HepG2 (cell line): Measurements from ENCODE around the gene MED13L. TPM values are rescaled to one million over a fixed set of nuclear protein-coding genes. Genes with fewer than 3 reads are reported as not detected.

Experiments used
- ATAC-seq: fragments of 200-7000 bp; cut with Tn5 transposase; 3 replicates; pipeline ENCODE4 v1.9.1; 2020; ENCODE audit warnings: mild to moderate bottlenecking, moderate library complexity
- BruUV-seq: library from RNA; stranded (reverse); fragments of 400-500 nt; replicated peaks from 2 replicates; lab custom pipeline; 2021; lab: Mats Ljungman, UMichigan
- CTCF ChIA-PET: fragments of 300-600 bp; formaldehyde crosslinking; extraction: SDS; loops from one replicate; lab custom pipeline; 2021; ENCODE audit warnings: low total read pairs, inconsistent platforms, low intra/inter-chr PET ratio; lab: Yijun Ruan, JAX
- POLR2A ChIA-PET: fragments of 350-600 bp; sonication (Branson Sonifier 250); formaldehyde crosslinking; loops from one replicate; lab custom pipeline; 2020; ENCODE audit warnings: antibody characterized with exemption, inconsistent platforms; lab: Yijun Ruan, JAX
- DNase-seq: peaks from one replicate; pipeline ENCODE4 v3.0.0-alpha.2; 2015; ENCODE audit warnings: low spot score
- FAIRE-seq: peaks from 3 replicates; lab custom pipeline; 2011; peaks lifted over from hg19 to GRCh38; lab: Jason Lieb, UNC
- H2AFZ ChIP-seq: one replicate; pipeline ENCODE4 v1.6.1; 2011; ENCODE audit warnings: low read length, inconsistent platforms
- H3K27ac ChIP-seq: fragments of 300-600 bp; 3 replicates; pipeline ENCODE4 v1.8.0; 2011; ENCODE audit warnings: mixed run types, mild to moderate bottlenecking, mixed read lengths, low read length, inconsistent platforms; ENCODE audit not compliant: insufficient read depth; ENCODE audit errors: extremely low read length
- H3K27me3 ChIP-seq, 2 experiments: fragments of 200-600 bp in 1 of 2; 2 replicates in 1 of 2; 3 replicates in 1 of 2; pipeline versions ENCODE4 v1.6.0 to v1.8.0; 2011; ENCODE audit warnings: low read length in 2 of 2, mild to moderate bottlenecking in 2 of 2, moderate library complexity in 2 of 2, inconsistent platforms in 1 of 2; ENCODE audit not compliant: insufficient read depth in 2 of 2, control insufficient read depth in 1 of 2
- H3K36me3 ChIP-seq, 2 experiments: fragments of 200-600 bp in 1 of 2; replicated peaks in 1 of 2; 2 replicates in 1 of 2; 3 replicates in 1 of 2; pipeline versions ENCODE4 v1.5.1 to v1.8.0; 2011; ENCODE audit warnings: low read length in 2 of 2, inconsistent platforms in 1 of 2; ENCODE audit not compliant: insufficient read depth in 2 of 2, control insufficient read depth in 1 of 2
- H3K4me1 ChIP-seq: 2 replicates; pipeline ENCODE4 v1.5.1; 2012; ENCODE audit warnings: low read length, inconsistent platforms; ENCODE audit not compliant: insufficient read depth
- H3K4me2 ChIP-seq: 2 replicates; pipeline ENCODE4 v1.6.0; 2011; ENCODE audit warnings: low read depth, low read length, inconsistent platforms
- H3K4me3 ChIP-seq, 3 experiments: fragments of 200-600 bp in 1 of 3; sonication (generic), shearing (Covaris generic) in 1 of 3; replicated peaks in 1 of 3; 2 replicates each; pipeline ENCODE4 v1.5.1; 2011 to 2016; ENCODE audit warnings: low read length in 3 of 3, inconsistent platforms in 2 of 3, low read depth in 2 of 3, mild to moderate bottlenecking in 2 of 3, control low read depth in 1 of 3, mixed read lengths in 1 of 3; ENCODE audit not compliant: insufficient read depth in 1 of 3
- H3K79me2 ChIP-seq: one replicate; pipeline ENCODE4 v1.6.1; 2011; ENCODE audit warnings: low read length, inconsistent platforms; ENCODE audit not compliant: insufficient read depth
- H3K9ac ChIP-seq: 2 replicates; pipeline ENCODE4 v1.6.0; 2011; ENCODE audit warnings: mild to moderate bottlenecking, low read depth, low read length, inconsistent platforms; ENCODE audit not compliant: insufficient read depth
- H3K9me3 ChIP-seq: 2 replicates; pipeline ENCODE4 v1.5.1; 2012; ENCODE audit warnings: mild to moderate bottlenecking, low read length
- H4K20me1 ChIP-seq: 2 replicates; pipeline ENCODE4 v1.6.0; 2011; ENCODE audit warnings: inconsistent platforms, mild to moderate bottlenecking, low read length, moderate library complexity; ENCODE audit not compliant: insufficient read depth
- ATF4 ChIP-seq, 2 experiments: fragments of 450-650 bp in 1 of 2; sonication (generic) in 1 of 2; formaldehyde crosslinking; IDR thresholded peaks; 2 replicates each; pipeline versions ENCODE4 v1.5.0 to v1.8.0; 2020 to 2022; ENCODE audit warnings: mild to moderate bottlenecking in 1 of 2, missing genetic modification reagents in 1 of 2
- FIP1L1 ChIP-seq: fragments of 200-400 bp; formaldehyde crosslinking; IDR thresholded peaks from 2 replicates; pipeline ENCODE4 v1.6.1; 2018; ENCODE audit warnings: low read depth, mild to moderate bottlenecking, low read length, moderate library complexity, borderline replicate concordance; ENCODE audit not compliant: insufficient read depth
- GPBP1L1 ChIP-seq: sonication (generic); formaldehyde crosslinking; IDR thresholded peaks from 2 replicates; pipeline ENCODE4 v1.5.0; 2020; ENCODE audit warnings: mild to moderate bottlenecking, missing genetic modification reagents
- GTF2F1 ChIP-seq: fragments of 150-350 bp; IDR thresholded peaks from 2 replicates; pipeline ENCODE4 v1.6.1; 2014; ENCODE audit warnings: low read length
- HDAC1 ChIP-seq: sonication (generic); formaldehyde crosslinking; IDR thresholded peaks from 2 replicates; pipeline ENCODE4 v1.5.1; 2020; ENCODE audit warnings: mild to moderate bottlenecking, missing genetic modification reagents
- HOXA3 ChIP-seq: sonication (generic); formaldehyde crosslinking; IDR thresholded peaks from 2 replicates; pipeline ENCODE4 v1.5.0; 2020; ENCODE audit warnings: missing genetic modification reagents
- NCOR1 ChIP-seq: fragments of 200-600 bp; sonication (generic); IDR thresholded peaks from 2 replicates; pipeline ENCODE4 v1.7.0; 2017; ENCODE audit warnings: antibody characterized with exemption, low read length, borderline replicate concordance
- PRPF4 ChIP-seq: fragments of 200-400 bp; formaldehyde crosslinking; IDR thresholded peaks from 2 replicates; pipeline ENCODE4 v1.6.1; 2016; ENCODE audit warnings: low read length, low read depth; ENCODE audit not compliant: poor library complexity, severe bottlenecking
- SNAI1 ChIP-seq: sonication (generic); formaldehyde crosslinking; IDR thresholded peaks from 2 replicates; pipeline ENCODE4 v1.5.0; 2020; ENCODE audit warnings: mild to moderate bottlenecking, missing genetic modification reagents, borderline replicate concordance
- ZIK1 ChIP-seq: sonication (generic); formaldehyde crosslinking; IDR thresholded peaks from 2 replicates; pipeline ENCODE4 v1.5.0; 2020; ENCODE audit warnings: mild to moderate bottlenecking, low read depth, missing genetic modification reagents, borderline replicate concordance
- ZNF331 ChIP-seq: sonication (generic); formaldehyde crosslinking; IDR thresholded peaks from 2 replicates; pipeline ENCODE4 v1.4.0; 2020; ENCODE audit warnings: missing genetic modification reagents
- ZNF674 ChIP-seq: sonication (generic); formaldehyde crosslinking; IDR thresholded peaks from 2 replicates; pipeline ENCODE4 v1.5.0; 2020; ENCODE audit warnings: low read depth, mild to moderate bottlenecking, missing genetic modification reagents
- WGBS: methylation state at CpG from one replicate; pipeline ENCODE4 v1.1.6; 2017; ENCODE audit warnings: low lambda C conversion rate; 5-methylcytosine and 5-hydroxymethylcytosine counted together
- in situ Hi-C: cut with HindIII; loops from 2 replicates; pipeline ENCODE4 v1.10.0; 2017; ENCODE audit warnings: low pct_unique_long_range_greater_than_20kb; ENCODE audit not compliant: extremely low pct_ligation_motif_present
- intact Hi-C: fragments of 100-400 bp; cut with micrococcal nuclease; formaldehyde crosslinking; loops from one replicate; pipeline ENCODE4 v1.10.0; 2022; ENCODE audit not compliant: unreplicated experiment
- polyA plus RNA-seq, 8 experiments: library from polyadenylated mRNA; depleted of rRNA in 3 of 8; stranded (reverse) in 7 of 8; unstranded in 1 of 8; fragments of >200 nt; fragmentation: Illumina TruSeq in 4 of 8; extraction: Trizol in 4 of 8; gene quantifications; 2 replicates each; pipeline versions ENCODE4 v1.2.1 to v1.2.3, GENCODE V29; 2011 to 2016; ENCODE audit warnings: low read depth in 4 of 8, missing spikeins in 1 of 8, mixed read lengths in 1 of 8; ENCODE audit not compliant: insufficient read depth in 1 of 8
- total RNA-seq, 5 experiments: library from RNA; depleted of rRNA; stranded (reverse); fragments of >200 nt; fragmentation: Illumina TruSeq; extraction: Trizol; gene quantifications; 2 replicates each; pipeline ENCODE4 v1.2.3, GENCODE V29; 2016; ENCODE audit warnings: low read depth in 1 of 5

MED13L gene
- total and polyA plus RNA-seq, 2 of the 13 experiments (the other 11 are each of a cell fraction or from before 2014, with no cell fraction given): 24.8 to 38.9 TPM

- Histone ChIP-seq H3K27me3 (no peaks in the 10 kb centered on the region; a peak in 1 of 5 replicates), H2AFZ (no peak overlapping the region), H3K9ac (no peak overlapping the region), H3K36me3 (no peaks in the 10 kb centered on the region), H3K4me1 (0 out of 2 replicates have a peak, but pooled peaks cover 5% of the 10 kb centered on the region), H3K27ac (no peak overlapping the region), H3K79me2 (no peaks in the 10 kb centered on the region), H3K4me3 (no peak overlapping the region)
- FAIRE-seq (no peak), DNase-seq (no peak)
- BruUV-seq: no TSS peak
- CTCF ChIA-PET: no interaction called here
- 46% methylated on average over 16 of the region's 16 CpGs for WGBS
- no peak for TF ChIP-seq GTF2F1
- TF ChIP-seq HOXA3 (CRISPR knock-in tag): no peak
- no peak for TF ChIP-seq ZNF674 (CRISPR knock-in tag)
- no peak for TF ChIP-seq NCOR1
- no peak for TF ChIP-seq ZNF331
- no peak for TF ChIP-seq PRPF4
- no peak for TF ChIP-seq FIP1L1
- no peak for TF ChIP-seq GPBP1L1 (CRISPR knock-in tag)
- TF ChIP-seq HDAC1: no peak
- no peak for TF ChIP-seq ZIK1 (CRISPR knock-in tag)
- TF ChIP-seq SNAI1 (CRISPR knock-in tag): no peak
- no peak for TF ChIP-seq ATF4 (CRISPR knock-in tag; IDR thresholded peaks at IDR 0.05)
- TF ChIP-seq, all 625 proteins: peak for 0
- intact Hi-C loops: no loop called here
- in situ Hi-C loops: no loop called here
- POLR2A ChIA-PET: no interaction called here
- H4K20me1 ChIP-seq: no peaks in the 10 kb centered on the region
- H3K4me2 ChIP-seq: no peak overlapping the region
- H3K9me3 ChIP-seq: no peaks in the 10 kb centered on the region
- no peak for ATAC-seq
These were observed 42.6 kb upstream of the MED13L start for GRCh38 chr12:116319898-116320621.
